HK-2 (cell line): ENCODE results near the gene KCNT2.

Experiments used
- DNase-seq: peaks from one replicate; pipeline ENCODE4 v3.0.0-alpha.2; 2018; ENCODE audit not compliant: unreplicated experiment

Gene KCNT2

DNA sequence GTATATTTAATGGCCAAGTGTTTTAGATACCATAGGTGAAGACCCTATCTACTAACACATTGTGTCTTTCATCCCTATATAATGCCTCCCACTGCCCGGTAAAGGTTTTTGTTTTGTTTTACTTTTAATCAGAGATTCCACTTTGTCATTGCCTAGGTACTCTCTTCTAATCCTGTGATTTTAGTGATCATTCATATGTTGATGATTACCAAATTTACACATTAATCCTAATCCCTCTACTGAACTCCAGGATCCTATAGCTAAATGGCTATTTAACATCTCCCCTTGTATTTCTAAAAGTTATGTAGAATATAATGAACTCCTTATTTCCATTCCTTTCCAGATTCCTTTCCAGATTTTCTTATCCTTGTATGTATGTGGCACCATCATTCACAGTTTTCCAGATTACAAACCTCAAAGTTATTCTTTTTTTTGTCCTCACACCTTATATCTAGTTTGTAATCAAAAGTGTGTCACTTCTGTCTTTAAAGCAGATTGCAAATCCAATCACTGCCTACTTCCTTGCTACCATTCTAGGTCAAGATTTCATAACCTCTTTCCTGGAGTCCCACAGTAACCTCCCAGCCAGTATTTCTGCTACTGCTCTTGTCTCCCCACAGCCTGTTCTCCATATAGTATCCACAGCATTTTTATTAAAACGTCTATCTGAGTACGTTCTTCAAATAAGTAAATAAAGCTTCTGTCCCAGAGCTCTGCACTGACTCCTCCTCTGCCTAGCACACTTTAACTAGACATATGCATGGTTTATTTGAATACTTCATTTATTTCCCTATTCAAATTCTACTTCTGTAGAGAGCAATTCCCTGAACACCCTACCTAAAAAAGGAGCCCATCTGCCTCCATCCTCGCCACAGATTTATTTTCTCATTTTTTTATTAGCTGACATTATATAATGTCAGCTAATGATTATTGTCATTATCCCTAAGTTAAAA is 157.8 kb downstream of the KCNT2 start:
- no peak for DNase-seq

DNA sequence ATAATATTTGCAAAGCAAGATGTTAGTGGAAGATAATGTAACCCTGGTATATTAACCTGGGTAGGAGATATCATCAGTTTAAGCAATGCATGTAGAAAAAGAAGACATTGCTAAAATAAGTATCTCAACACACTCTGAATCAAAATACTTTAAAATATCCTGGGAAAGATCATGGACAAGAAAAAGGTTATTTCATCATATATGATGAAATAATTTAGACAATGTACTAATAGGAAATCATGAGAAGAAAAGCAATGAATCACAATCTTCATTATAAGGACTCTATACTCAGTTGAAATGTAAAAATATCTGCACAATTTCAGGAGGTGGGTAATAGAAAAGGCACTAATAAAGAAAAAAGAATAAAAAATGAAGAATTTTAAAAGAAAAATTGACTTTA is 158.8 kb downstream of the KCNT2 start:
- DNase-seq: no peak

DNA sequence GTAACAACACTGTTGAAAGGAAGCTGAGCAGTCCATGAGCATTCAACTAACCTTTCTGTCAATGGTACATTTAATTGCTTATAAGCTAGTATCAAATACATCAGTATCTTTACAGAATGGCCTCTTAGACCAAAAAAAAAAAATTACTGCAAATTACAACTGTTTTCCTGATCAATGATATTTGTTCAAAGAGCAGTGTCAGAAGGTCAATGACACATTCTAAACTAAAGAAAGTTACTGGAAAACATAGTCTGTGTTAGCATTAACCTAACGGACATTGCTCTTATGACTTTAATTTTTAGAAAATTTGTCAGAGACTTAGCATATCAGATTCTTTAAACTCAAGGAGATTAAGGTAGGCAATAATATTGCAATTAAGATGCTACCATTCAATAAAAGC is 162.5 kb downstream of the KCNT2 start:
- no peak for DNase-seq

DNA sequence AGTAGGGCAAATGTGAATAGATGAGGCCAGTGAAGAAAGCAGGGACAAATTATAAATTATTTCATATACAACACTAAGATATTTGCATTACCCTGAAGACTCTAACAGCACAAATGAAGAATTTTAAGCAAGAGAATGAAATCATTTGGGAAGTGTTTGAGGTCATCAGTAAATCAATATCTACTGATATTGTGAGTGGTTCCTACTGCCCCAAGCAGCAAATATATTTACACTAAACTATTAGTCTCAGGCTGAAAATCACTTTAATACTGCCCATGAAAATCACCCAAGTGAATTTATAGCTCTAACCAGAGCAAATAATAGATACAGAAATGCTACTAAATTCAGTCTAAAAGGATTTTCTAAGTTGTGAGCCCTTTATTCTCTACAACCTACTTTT is 163.6 kb downstream of the KCNT2 start:
- no peak for DNase-seq

DNA sequence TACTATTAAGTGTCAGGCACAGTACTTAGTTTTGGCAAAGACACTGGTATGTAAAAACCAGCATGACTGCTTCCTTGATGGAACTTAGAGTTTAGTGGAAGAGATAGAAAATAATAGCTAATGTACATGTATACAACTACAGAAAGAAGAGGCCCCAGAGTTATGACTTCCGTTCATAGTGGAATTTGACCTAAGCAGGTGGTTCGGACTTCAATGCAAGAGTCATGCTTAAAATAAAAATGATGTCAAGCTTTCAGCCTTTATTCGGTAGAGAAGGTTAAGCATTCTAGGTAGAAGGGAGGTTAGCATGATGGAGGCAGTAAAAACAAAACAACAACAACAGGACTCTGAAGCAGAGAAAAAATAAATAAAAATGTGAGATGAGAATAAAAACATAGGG is 165.9 kb downstream of the KCNT2 start:
- no peak for DNase-seq

DNA sequence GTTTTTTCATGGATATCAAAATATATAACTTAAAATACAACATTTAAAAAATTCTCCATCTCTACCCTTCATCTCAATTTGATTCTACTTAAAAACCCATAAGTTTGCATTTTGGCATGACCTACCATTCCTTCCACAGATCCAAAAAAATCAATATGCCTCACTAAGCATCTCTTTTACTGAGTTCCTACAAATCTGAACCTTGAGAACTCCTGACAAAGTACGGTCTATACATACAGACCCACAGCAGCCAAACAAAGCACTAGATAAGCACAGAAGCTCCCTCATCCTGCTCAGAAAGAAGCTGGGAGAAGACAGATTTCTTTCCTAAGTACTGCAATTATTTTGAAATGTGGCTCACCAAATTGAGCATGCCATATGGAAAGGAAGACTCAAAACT is 167.5 kb downstream of the KCNT2 start:
- DNase-seq: no peak

DNA sequence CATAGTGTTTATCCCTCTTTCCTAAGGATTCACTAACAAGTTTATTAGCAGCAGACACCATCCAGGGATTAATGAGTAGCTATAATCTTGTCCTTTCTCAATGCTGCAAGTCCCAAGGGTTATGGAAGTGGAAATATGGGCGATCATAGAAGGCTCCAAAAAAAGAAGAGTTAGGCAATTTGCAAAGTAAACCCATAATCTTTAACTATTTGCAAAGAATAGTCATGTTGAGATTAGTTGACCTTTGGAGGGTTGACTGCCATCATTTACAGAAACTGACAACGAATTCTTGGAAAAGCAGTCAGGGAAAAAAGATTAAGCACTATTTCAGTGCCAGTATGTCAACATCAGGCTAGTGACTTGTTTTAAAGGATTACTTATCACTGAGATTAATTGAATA is 169.9 kb downstream of the KCNT2 start:
- DNase-seq: no peak

DNA sequence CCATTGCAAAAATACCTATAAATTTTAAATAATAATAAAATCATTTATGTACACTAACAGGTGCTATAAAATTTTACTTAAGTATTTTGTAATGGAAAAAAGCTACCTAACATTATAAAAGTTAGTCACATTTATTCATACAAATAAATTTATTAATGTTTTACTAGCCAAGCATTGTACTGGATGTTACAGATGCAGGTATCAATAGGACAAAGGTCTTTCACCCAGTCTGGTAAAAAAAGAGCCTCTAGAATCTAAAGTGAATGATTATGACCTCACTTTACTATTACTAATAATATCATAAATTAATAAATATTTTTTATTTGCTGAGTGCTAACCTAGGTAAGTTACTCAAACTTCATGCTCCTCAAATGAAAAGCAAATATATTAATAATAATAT is 170.6 kb downstream of the KCNT2 start:
- DNase-seq: no peak

DNA sequence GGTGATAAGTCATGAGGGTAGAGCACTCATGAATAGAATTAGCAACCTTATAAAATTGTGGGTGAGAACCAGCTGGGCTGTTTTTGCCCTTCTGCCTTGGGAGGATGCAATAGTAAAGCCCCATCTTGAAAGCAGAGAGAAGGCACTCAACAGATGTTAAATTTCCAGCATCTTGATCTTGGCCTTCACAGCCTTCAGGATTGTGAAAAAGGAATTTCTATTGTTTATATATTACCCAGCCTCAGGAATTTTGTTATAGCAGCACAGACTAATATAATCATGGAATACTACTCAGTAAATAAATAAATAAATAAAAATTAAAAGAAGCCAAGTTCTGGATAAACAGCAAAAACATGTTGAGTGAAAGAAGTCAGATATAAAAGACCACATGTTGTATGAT is 175.2 kb downstream of the KCNT2 start:
- DNase-seq: no peak

DNA sequence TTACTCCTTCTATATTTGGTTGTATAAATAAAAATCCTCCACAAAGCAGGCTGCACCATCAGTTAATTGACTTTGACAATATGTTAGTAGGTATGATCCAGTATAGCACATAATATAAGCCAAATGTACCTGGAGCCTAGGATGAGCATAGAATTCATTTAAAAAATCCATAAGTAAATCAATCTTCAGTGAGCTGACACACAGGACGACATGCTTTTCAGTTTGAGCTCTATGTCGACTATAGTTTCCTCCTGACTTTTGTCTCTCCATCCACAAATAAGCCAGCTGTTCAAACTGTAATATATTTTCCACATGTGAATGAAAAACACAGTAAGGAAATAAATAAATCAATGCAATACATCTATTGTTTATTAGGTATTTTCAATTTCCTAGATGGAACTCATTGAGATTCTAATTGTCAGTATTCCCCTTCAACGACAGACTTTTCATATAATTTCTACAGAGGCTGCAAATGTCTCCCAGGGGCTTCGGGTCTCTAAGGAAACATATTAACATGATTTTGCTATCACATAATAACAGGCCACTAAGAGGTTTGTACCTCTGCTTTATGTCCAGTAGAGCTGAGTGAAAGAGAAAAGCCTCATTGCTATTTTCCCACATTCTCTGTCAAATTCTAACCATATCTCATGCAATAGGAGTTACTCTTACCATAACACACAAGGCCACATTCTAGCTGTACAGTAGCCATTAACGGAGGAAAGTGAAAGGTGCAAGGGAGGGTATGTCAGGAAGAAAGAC is 180.1 kb downstream of the KCNT2 start:
- DNase-seq: no peak

DNA sequence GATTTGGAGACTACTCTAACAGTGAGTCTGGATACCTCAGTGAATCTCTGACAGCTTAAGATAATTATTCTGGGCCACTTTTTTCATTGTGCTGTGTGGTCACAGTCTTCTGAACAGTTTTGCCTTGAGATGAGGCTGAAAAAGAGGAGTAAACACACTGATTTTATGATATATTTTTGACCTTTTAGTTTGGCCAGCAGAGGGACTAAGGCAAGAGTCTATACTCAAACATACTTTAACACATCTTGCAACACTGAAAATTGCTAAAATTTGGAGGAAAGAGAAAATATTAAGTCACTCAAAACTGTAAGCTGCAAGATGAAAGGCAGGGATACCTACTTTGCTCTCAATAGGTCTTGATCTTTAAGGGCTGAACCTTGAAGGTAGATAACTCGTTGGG is 182.7 kb downstream of the KCNT2 start:
- DNase-seq: no peak

DNA sequence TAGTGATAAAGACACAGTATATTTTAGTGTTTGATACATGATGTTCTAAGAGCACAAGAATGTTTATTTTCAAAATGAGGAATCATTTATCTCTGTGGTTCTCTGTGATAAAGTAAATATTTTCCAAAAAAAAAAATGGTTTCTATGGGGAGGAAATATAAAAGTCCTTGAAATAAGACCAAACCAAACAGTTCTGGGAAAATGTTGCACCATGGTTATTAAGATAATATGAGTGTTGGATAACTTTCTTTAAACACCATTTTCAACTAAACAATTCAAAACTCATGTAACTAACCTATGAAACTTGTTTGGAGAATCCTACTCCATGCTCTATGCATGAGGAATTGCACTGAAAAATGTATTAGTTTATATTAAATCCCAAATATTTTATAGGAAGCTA is 184.6 kb downstream of the KCNT2 start:
- DNase-seq: no peak

DNA sequence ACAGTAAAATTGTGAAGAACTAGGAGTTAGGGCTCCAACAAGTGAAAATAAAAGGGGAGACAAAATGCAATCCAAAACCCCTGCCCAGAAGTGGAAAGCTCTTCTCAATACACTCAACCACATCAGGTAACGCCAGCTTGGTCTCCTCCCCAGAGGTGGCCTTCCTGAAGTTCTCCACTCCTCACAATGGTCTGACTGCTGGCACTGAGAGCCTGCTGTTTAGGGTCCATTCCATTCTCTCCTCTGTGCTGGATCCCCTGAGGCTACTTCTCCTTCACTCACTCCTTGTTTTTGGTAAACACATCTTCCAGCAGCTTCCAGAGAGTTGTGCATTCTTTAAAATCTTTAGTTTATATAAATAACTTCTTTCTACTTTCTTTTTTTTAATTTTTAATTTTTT is 189.5 kb downstream of the KCNT2 start:
- DNase-seq: no peak

DNA sequence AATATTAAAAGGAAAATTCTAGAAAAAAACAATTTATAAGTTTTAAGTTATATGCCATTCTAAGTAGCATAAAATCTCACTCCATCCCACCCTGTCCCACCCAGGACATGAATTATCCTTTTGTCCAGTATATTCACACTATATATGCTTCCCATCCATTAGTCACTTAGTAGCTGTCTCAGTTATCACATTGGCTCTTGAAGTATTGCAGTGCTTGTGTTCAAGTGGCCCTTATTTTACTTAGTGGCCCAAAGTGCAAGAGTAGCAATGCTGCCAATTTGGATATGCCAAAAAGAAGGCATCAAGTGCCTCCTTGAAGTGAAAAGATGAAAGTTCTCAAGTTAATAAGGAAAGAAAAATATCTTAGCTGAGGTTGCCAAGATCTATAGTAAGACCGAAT is 192.3 kb downstream of the KCNT2 start:
- no peak for DNase-seq

DNA sequence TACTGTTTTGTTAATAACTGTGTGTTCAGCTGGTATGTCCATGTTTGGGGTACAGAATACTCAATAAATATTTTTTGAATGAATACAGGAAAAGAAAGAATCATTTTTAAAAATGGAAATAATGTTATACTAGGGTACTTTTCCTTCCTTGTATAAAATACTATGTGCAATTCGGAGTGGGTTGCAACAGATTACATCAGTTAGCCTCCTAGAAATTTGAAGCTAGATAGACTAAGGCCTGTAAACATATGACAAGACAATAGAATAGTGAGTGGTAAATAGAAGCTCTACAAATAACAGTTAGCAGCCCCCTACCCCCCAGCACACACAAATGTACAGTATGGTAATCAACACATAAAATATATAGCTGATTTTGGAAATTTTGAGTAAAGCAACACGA is 195.9 kb downstream of the KCNT2 start:
- DNase-seq: no peak

DNA sequence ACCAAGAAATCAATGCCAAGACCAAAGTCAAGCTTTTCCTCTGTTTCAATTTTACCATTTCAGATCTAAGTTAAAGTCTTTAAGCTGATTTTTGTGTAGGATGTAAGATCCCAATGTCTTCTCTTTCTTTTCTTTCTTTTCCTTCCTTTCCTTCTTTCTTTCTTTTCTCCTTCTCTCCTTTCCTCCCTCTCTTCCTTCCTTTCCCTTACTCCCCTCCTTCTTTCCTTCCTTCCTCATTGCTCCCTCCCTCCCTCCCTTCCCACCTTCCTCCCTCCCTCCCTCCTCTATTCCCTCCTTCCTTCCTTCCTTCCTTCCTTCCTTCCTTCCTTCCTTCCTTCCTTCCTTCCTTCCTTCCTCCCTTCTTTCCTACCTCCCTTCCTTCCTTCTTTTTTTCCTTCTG is 197.5 kb downstream of the KCNT2 start:
- DNase-seq: no peak

DNA sequence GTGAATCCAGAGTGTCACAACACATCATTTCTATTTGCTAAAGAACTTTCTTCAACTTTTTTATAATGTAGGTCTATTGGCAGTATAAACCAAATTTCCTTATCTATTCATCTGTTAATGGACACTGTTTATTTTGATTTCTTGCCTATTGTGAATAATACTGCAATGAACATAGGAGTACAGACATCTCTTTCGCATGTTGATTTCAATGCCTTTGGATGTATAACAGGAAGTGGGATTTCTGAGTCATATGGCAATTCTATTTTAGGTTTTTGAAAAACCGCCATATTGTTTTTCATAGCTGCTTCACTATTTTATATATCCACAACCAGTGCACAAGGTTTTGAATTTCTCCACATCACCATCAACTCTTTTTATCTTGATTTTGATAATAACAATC is 198.7 kb downstream of the KCNT2 start:
- no peak for DNase-seq

DNA sequence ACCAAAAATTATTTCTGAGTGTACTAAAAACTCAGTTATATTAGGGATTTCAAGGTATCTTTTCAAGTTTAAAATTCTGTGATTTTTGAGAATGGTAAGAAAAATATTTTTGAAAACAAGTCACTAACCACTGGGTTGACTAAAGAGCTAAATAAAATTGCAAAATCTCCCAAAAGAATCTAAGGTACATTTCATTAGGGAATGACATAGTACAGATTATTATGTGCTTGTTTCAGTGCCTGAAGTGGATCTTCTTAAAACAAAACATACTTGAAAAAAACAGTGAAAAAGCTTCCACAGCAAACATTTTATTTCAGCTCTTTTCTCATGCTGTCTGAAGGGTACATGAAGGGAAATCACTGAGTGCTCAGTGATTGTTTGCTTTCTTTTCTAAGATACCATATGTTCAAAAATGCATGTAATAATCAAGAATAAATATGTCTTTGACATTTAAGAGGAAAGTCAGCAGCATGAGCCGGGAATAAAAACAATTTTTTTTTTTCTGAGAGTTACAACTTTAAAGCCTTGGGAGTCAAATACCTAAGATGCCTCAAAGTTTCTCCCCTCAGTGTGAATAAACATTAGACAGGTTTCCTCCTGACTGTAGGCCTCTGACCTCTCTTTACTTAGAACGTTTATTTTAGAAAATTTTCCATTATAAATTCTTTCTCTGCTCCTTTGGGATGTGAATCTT is 200.7 kb downstream of the KCNT2 start:
- DNase-seq: no peak

DNA sequence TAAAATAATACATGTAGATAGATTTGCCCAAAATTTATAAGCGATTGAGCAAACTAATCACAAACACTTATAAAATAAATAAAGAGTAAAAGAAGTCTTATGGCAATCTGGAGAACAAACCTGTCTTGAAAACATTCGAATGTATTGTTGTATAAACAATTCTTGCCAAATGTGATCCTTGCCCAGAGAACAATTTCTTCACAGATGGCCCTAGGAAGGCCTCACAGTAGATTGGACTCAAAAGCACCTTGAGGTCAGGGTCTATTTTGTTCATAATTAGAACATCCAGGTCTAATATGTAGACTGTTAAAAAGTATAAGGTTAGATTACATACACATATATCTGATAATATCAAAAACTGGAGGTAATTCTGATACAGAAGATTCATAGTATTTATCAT is 202.4 kb downstream of the KCNT2 start:
- no peak for DNase-seq

DNA sequence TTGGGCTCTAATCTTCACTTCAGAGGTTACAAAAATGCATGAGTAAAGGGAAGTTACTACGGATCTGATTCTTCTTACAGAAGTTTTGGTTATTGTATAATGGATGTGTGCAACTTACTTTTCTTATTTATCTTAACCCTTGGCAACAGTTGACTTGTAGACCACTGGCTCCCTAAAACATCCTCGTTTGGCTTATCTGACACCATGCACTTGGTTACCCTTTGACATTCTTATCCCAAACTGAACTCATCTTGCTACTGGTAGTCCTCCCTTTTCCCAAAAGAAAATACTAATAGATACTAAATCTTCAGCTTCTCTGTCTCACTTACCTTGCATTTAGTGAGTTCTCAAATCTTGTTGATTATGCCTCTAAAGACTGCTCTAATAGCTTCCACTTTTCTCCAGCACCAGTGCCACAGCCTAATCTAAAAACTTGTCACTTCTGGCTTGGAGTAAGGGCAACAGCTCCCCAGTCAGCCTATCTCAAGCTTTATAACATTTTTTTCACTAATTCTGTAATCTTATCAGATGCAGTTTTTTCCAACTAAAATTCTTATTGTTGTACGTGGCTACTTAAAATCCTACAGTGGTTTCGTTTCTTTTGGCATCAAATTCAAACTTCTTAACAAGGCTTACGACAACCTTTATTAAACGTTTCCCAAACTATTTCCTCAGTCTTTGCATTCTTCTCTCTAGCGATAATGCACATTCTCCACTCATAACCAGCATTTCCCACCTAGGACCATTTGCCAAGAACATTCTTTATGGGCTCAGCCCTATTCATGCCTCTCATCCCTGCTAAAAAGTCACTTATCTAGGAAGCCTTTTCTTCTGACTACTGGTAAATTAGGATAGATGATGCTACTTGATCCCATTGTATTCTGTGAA is 204.2 kb downstream of the KCNT2 start:
- no peak for DNase-seq

DNA sequence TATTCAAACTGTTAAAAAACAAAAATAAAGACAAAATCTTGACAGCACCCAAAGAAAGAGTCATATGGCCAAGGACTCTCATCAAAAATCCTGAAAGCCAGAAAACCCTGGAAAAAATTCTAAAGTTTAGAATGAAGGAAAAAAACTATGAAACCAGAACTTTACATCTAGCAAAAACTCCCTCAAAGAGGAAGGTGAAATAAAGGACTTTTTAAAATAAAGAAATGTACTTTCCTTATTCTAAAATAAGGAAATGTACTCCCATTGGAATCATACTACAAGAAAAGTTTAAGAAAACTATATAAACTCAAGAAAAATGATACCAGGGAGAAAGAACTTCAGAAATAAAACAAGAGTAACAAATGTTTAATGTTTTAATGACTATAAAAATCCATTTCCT is 206.3 kb downstream of the KCNT2 start:
- DNase-seq: no peak

DNA sequence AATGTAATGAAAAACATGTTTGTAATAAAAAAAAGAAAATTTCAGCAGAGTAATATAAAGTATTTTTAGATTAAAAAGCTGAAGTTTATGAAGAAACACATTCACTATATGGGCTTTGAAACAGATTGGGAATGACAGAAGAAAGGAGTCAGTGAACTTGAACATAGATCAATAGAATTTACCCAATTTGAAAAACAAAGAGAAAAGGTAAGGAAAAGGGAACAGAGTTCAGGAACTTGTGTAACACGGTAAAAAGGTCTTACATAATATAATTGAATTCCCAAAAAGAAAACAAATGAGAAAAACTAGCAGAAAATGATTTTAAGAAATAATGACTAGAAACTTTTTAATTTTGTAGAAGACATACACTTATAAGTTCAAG is 206.8 kb downstream of the KCNT2 start:
- DNase-seq: no peak
